AG09309 (cell line): Measurements from ENCODE around the gene RASGRP1.

Experiments
- DNase-seq: peaks from one replicate; pipeline ENCODE4 v3.0.0-alpha.2; 2010; ENCODE audit warnings: low read depth
- H3K4me3 ChIP-seq: 2 replicates; pipeline ENCODE4 v1.5.1; 2011; ENCODE audit warnings: mild to moderate bottlenecking, low read depth, low read length, moderate library complexity; ENCODE audit not compliant: control insufficient read depth
- CTCF ChIP-seq: IDR thresholded peaks from 2 replicates; pipeline ENCODE4 v1.5.1; 2011; ENCODE audit warnings: mild to moderate bottlenecking, low read depth, low read length, inconsistent platforms; ENCODE audit not compliant: insufficient read depth, control insufficient read depth; ENCODE audit errors: missing control alignments

RASGRP1 gene

GRCh38 chr15:38516626-38517025 lies 48.0 kb downstream of the RASGRP1 start:
- H3K4me3 ChIP-seq: no peak overlapping the region
- no peak for TF ChIP-seq CTCF
- DNase-seq: no peak

GRCh38 chr15:38514601-38515000 lies 50.0 kb downstream of the RASGRP1 start:
- no peak for TF ChIP-seq CTCF
- no peak for DNase-seq
- H3K4me3 ChIP-seq: no peak overlapping the region

GRCh38 chr15:38512901-38513300 lies 51.7 kb downstream of the RASGRP1 start:
- TF ChIP-seq CTCF: no peak
- H3K4me3 ChIP-seq: no peak overlapping the region
- DNase-seq: no peak

- no peak for DNase-seq
- no peak overlapping the region for H3K4me3 ChIP-seq
- TF ChIP-seq CTCF: no peak
Observed at GRCh38 chr15:38509152-38509551, 55.5 kb downstream of the RASGRP1 start.

GRCh38 chr15:38508647-38509046 lies 56.0 kb downstream of the RASGRP1 start:
- TF ChIP-seq CTCF: no peak

GRCh38 chr15:38507570-38507969 lies 57.0 kb downstream of the RASGRP1 start:
- no peak for DNase-seq
- no peak overlapping the region for H3K4me3 ChIP-seq
- no peak for TF ChIP-seq CTCF

More at GRCh38 chr15:38508647-38509046, 56.0 kb downstream of the RASGRP1 start:
- DNase-seq: no peak
- no peak overlapping the region for H3K4me3 ChIP-seq

GRCh38 chr15:38506997-38507396 lies 57.6 kb downstream of the RASGRP1 start:
- no peak for TF ChIP-seq CTCF
- no peak overlapping the region for H3K4me3 ChIP-seq
- no peak for DNase-seq
